K562 (cell line): Measurements from ENCODE around the gene SLC35E1. TPM values are rescaled to one million over a fixed set of nuclear protein-coding genes. Genes with fewer than 3 reads are reported as not detected.

ENCODE experiments used
- ATAC-seq: fragments of 200-7000 bp; cut with Tn5 transposase; 3 replicates; pipeline ENCODE4 v1.9.1; 2020; ENCODE audit warnings: moderate library complexity
- BruUV-seq: library from RNA; stranded (reverse); fragments of 400-500 nt; replicated peaks from 2 replicates; lab custom pipeline; 2021; lab: Mats Ljungman, UMichigan
- CTCF ChIA-PET: fragments of 300-600 bp; formaldehyde crosslinking; extraction: SDS; loops from one replicate; lab custom pipeline; 2021; ENCODE audit warnings: low intra/inter-chr PET ratio; lab: Yijun Ruan, JAX
- POLR2A ChIA-PET: fragments of 300-600, 350-650 bp; sonication (Branson Sonifier 250); formaldehyde crosslinking; extraction: SDS; loops from one replicate; lab custom pipeline; 2021; ENCODE audit warnings: antibody characterized with exemption, inconsistent platforms; lab: Yijun Ruan, JAX
- DNase-seq, 4 experiments: peaks; one replicate each; pipeline versions ENCODE4 v3.0.0 to v3.0.0-alpha.2; 2011 to 2018; ENCODE audit warnings: low spot score in 3 of 4, mixed read lengths in 3 of 4; ENCODE audit errors: extremely low read depth in 1 of 4
- FAIRE-seq: peaks from 2 replicates; lab custom pipeline; 2011; peaks lifted over from hg19 to GRCh38; lab: Jason Lieb, UNC
- H2AFZ ChIP-seq: 2 replicates; pipeline ENCODE4 v1.6.0; 2011; ENCODE audit warnings: low read depth, low read length, control low read depth, inconsistent platforms
- H3K27ac ChIP-seq: fragments of 200-600 bp; 3 replicates; pipeline ENCODE4 v1.8.0; 2011; ENCODE audit warnings: low read depth, mild to moderate bottlenecking, control low read depth, inconsistent platforms, low read length, moderate library complexity, mixed read lengths; ENCODE audit errors: extremely low read depth
- H3K27me3 ChIP-seq, 2 experiments: fragments of 300-600 bp in 1 of 2; 2 replicates in 1 of 2; 3 replicates in 1 of 2; pipeline versions ENCODE4 v1.6.0 to v1.8.0; 2011; ENCODE audit warnings: inconsistent platforms in 2 of 2, low read length in 2 of 2, mild to moderate bottlenecking in 1 of 2, mixed read lengths in 1 of 2, moderate library complexity in 1 of 2; ENCODE audit not compliant: control insufficient read depth in 2 of 2, insufficient read depth in 2 of 2
- H3K36me3 ChIP-seq: fragments of 300-600 bp; 3 replicates; pipeline ENCODE4 v1.8.0; 2011; ENCODE audit warnings: mild to moderate bottlenecking, low read length, inconsistent platforms; ENCODE audit not compliant: control insufficient read depth, insufficient read depth
- H3K4me1 ChIP-seq, 2 experiments: fragments of 200-600 bp in 1 of 2; replicated peaks in 1 of 2; 2 replicates in 1 of 2; 3 replicates in 1 of 2; pipeline versions ENCODE4 v1.5.1 to v1.8.0; 2011; ENCODE audit warnings: inconsistent platforms in 2 of 2, low read length in 2 of 2, mild to moderate bottlenecking in 1 of 2, mixed read lengths in 1 of 2, moderate library complexity in 1 of 2; ENCODE audit not compliant: control insufficient read depth in 2 of 2, insufficient read depth in 2 of 2
- H3K4me2 ChIP-seq: 2 replicates; pipeline ENCODE4 v1.6.1; 2011; ENCODE audit warnings: low read length, control low read depth, inconsistent platforms, mixed read lengths; ENCODE audit not compliant: insufficient read depth
- H3K4me3 ChIP-seq: fragments of 200-600 bp; sonication (generic), shearing (Covaris generic); 2 replicates; pipeline ENCODE4 v1.5.1; 2016; ENCODE audit warnings: control low read depth, inconsistent platforms
- H3K79me2 ChIP-seq: fragments of 200-600 bp; 3 replicates; pipeline ENCODE4 v1.8.0; 2011; ENCODE audit warnings: low read length, inconsistent platforms; ENCODE audit not compliant: control insufficient read depth, insufficient read depth
- H3K9ac ChIP-seq, 2 experiments: 2 replicates each; pipeline versions ENCODE4 v1.6.0 to v1.6.1; 2011; ENCODE audit warnings: low read depth in 2 of 2, low read length in 2 of 2, control low read depth in 1 of 2, inconsistent platforms in 1 of 2, mild to moderate bottlenecking in 1 of 2, mixed read lengths in 1 of 2; ENCODE audit not compliant: insufficient read depth in 1 of 2
- H3K9me1 ChIP-seq: one replicate; pipeline ENCODE4 v1.6.0; 2011; ENCODE audit warnings: inconsistent platforms, mild to moderate bottlenecking, low read length, moderate library complexity; ENCODE audit not compliant: control insufficient read depth, insufficient read depth
- H3K9me3 ChIP-seq: replicated peaks from 2 replicates; pipeline ENCODE4 v1.5.1; 2011; ENCODE audit warnings: low read depth, low read length, inconsistent platforms; ENCODE audit not compliant: control insufficient read depth, insufficient read depth
- H4K20me1 ChIP-seq: replicated peaks from 2 replicates; pipeline ENCODE4 v1.6.1; 2011; ENCODE audit warnings: low read length, inconsistent platforms, mixed read lengths; ENCODE audit not compliant: control insufficient read depth, insufficient read depth
- CBX1 ChIP-seq: sonication (generic); IDR thresholded peaks from 2 replicates; pipeline ENCODE4 v1.6.1; 2016; ENCODE audit warnings: antibody characterized with exemption, low read depth, mild to moderate bottlenecking
- CLOCK ChIP-seq: fragments of 250-450 bp; sonication (Bioruptor Pico); IDR thresholded peaks from 2 replicates; pipeline ENCODE4 v1.4.0; 2020; ENCODE audit warnings: mild to moderate bottlenecking, moderate library complexity, borderline replicate concordance
- CREB5 ChIP-seq: fragments of 250-450 bp; sonication (Bioruptor Pico); IDR thresholded peaks from 2 replicates; pipeline ENCODE4 v1.5.0; 2020; ENCODE audit warnings: mild to moderate bottlenecking
- ETS1 ChIP-seq: conservative IDR thresholded peaks from 2 replicates; pipeline ENCODE4 v1.6.1; 2011; ENCODE audit warnings: low read depth, mild to moderate bottlenecking, low read length; ENCODE audit not compliant: control insufficient read depth
- FOXJ2 ChIP-seq: fragments of 200-800 bp; sonication (Bioruptor generic); IDR thresholded peaks from 2 replicates; pipeline ENCODE4 v1.6.1; 2016; ENCODE audit warnings: missing genetic modification characterization, missing compliant biosample characterization
- FOXP4 ChIP-seq: sonication (generic); formaldehyde crosslinking; IDR thresholded peaks from 2 replicates; pipeline ENCODE4 v1.8.0; 2022; ENCODE audit warnings: mild to moderate bottlenecking, missing genetic modification reagents, borderline replicate concordance
- JUND ChIP-seq, 2 experiments: IDR thresholded peaks; 2 replicates in 1 of 2; 3 replicates in 1 of 2; pipeline ENCODE4 v1.6.1; 2011; ENCODE audit warnings: borderline replicate concordance in 2 of 2, low read depth in 2 of 2, low read length in 2 of 2, improper control_type of control experiment in 1 of 2, missing biosample characterization in 1 of 2, missing genetic modification characterization in 1 of 2, missing genetic modification reagents in 1 of 2
- TEAD2 ChIP-seq: fragments of 450-650 bp; IDR thresholded peaks from 2 replicates; pipeline ENCODE4 v1.6.1; 2016; ENCODE audit warnings: missing genetic modification characterization, control low read depth, missing compliant biosample characterization
- WGBS: fragments of 100-300 bp; shearing (Covaris generic); methylation state at CpG from one replicate; pipeline ENCODE4 v1.1.6; 2016; ENCODE audit warnings: low coverage, mixed read lengths; ENCODE audit not compliant: insufficient coverage; ENCODE audit errors: missing lambda C conversion rate; 5-methylcytosine and 5-hydroxymethylcytosine counted together
- in situ Hi-C: fragments of 300-500 bp; cut with MboI; formaldehyde crosslinking; loops from 4 replicates; pipeline ENCODE4 v1.15.0; 2018; ENCODE audit warnings: inconsistent platforms, mixed read lengths
- intact Hi-C: fragments of 100-400 bp; cut with micrococcal nuclease; formaldehyde crosslinking; loops from 2 replicates; pipeline ENCODE4 v1.14.2; 2022
- polyA plus RNA-seq, 8 experiments: library from polyadenylated mRNA; depleted of rRNA in 4 of 8; stranded (reverse) in 5 of 8; unstranded in 3 of 8; fragments of >200 nt; fragmentation: Nextera tagmentation in 2 of 8; fragmentation: Illumina TruSeq in 1 of 8; extraction: Ambion mirVana in 2 of 8; extraction: Trizol in 1 of 8; gene quantifications; 2 replicates each; pipeline versions ENCODE4 v1.2.1 to v1.2.3, GENCODE V29; 2011 to 2014; ENCODE audit warnings: inconsistent platforms in 1 of 8, missing spikeins in 1 of 8
- total RNA-seq, 7 experiments: library from RNA; depleted of rRNA in 6 of 7; stranded (reverse); fragments of >200 nt in 6 of 7; fragmentation: Illumina TruSeq in 2 of 7; extraction: Trizol in 2 of 7; gene quantifications; 2 replicates each; pipeline versions ENCODE4 v1.2.1 to v1.2.3, GENCODE V29; 2011 to 2021; ENCODE audit warnings: low replicate concordance in 1 of 7
- TF ChIP-seq, protein P1 (sequence below): IDR thresholded peaks from 3 replicates; pipeline ENCODE4 v1.6.1; 2011; ENCODE audit warnings: borderline replicate concordance, mild to moderate bottlenecking; ENCODE audit not compliant: insufficient read length, insufficient read depth

SLC35E1 gene
- total and polyA plus RNA-seq, 9 of the 15 experiments (the other 6 are each of a cell fraction or from before 2014, with no cell fraction given), result 15.0 to 40.1 (median 25.7) TPM

DNA sequence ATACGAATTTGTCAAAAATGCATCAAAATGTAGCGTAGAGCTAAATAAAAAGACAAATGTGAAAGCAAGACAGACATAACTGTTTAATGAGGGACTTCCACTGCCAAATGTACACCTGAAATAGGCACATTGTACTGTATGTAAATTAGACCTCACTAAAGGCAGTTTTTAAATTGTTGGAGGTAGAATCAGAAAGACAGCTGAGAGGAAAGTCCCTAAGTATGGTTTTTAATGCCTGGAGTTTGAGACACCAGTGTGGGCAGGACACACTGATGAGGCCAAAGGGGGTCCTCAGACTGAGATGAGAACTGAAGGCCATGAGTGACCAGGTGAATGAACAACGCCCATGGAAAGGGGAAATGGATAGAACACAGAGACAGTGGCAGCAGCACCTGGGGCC, 32.9 kb upstream of the SLC35E1 start:
- H3K27me3 ChIP-seq, result no peaks in the 10 kb centered on the region
- peaks cover 24% of the 10 kb centered on the region for H3K36me3 ChIP-seq
- TF ChIP-seq FOXP4 (CRISPR knock-in tag) (no peak), CBX1 (no peak), TEAD2 (no peak), CLOCK (no peak), ETS1 (no peak), JUND (IDR thresholded peaks at IDR 0.05; ENCODE audit: borderline replicate concordance, low read depth, low read length) (no peak), JUND (tag; IDR thresholded peaks at IDR 0.05; ENCODE audit: borderline replicate concordance, low read depth, low read length) (no peak), CREB5 (no peak), FOXJ2 (no peak)
- TF ChIP-seq, protein P1, sequence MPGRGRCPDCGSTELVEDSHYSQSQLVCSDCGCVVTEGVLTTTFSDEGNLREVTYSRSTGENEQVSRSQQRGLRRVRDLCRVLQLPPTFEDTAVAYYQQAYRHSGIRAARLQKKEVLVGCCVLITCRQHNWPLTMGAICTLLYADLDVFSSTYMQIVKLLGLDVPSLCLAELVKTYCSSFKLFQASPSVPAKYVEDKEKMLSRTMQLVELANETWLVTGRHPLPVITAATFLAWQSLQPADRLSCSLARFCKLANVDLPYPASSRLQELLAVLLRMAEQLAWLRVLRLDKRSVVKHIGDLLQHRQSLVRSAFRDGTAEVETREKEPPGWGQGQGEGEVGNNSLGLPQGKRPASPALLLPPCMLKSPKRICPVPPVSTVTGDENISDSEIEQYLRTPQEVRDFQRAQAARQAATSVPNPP, result no peak
- in situ Hi-C loops (no loop called here), intact Hi-C loops (no loop called here)
- no peak overlapping the region for H3K4me3 ChIP-seq
- CTCF ChIA-PET, result no interaction called here
- H3K79me2 ChIP-seq, result peaks cover 97% of the 10 kb centered on the region
- no peak for FAIRE-seq
- peaks cover 4 to 35% of the 10 kb centered on the region in 2 experiments; a peak in 4 of 5 replicates for H3K4me1 ChIP-seq
- DNase-seq, result no peak
- WGBS, result 80% methylated on average over 3 of the region's 3 CpGs
- H3K9ac ChIP-seq, result peak overlapping the region in 1 of 2 experiments; percentile 71; a peak in 2 of 4 replicates
- no peak for ATAC-seq
- H3K27ac ChIP-seq, result no peak overlapping the region
- H4K20me1 ChIP-seq, result peaks cover 60% of the 10 kb centered on the region
- no TSS peak for BruUV-seq
- H2AFZ ChIP-seq, result no peak overlapping the region
- POLR2A ChIA-PET, result interaction anchor here (0.5 to 1.3 kb wide), 4 partner anchors 13 to 189 kb away, joined by 3 to 10 read pairs (median 3); no protein-coding TSS in a partner anchor
- H3K9me3 ChIP-seq, result no peaks in the 10 kb centered on the region
- no peak overlapping the region for H3K4me2 ChIP-seq
- peaks cover 15% of the 10 kb centered on the region for H3K9me1 ChIP-seq
